ENCODE data around the gene ZKSCAN5. TPM values are rescaled to one million over a fixed set of nuclear protein-coding genes. Genes with fewer than 3 reads are reported as not detected.
A peak's percentile ranks its signal among the peaks of the same experiment; 100 is the strongest.

The ZKSCAN5 gene
- total RNA-seq, 2 donors from 2014 or later: 11.5 to 13.3 TPM

GRCh38 chr7:99551767-99552463 lies 47.5 kb downstream of the ZKSCAN5 start, which contains the start of gene FAM200A:
Gene FAM200A (minus strand): TSS chr7:99552114. CDS start chr7:99548407, 3,707 bp downstream.
- peak; percentile 98 to 99 for ATAC-seq
- Mint-ChIP-seq H3K4me1 (ENCODE audit: low read depth in 2 of 2) (peaks cover 19 to 26% of the 10 kb centered on the region in 2 donors), H3K27ac (peak within 1 kb of the TSS; percentile 92), H3K4me3 (peak within 1 kb of the TSS; percentile 95), H3K9me3 (no peaks in the 10 kb centered on the region), H3K36me3 (peaks cover 19% of the 10 kb centered on the region), H3K27me3 (no peaks in the 10 kb centered on the region)
- DNase-seq (ENCODE audit: low spot score): peak; percentile 91

- H3K27me3 Mint-ChIP-seq: no peaks in the 10 kb centered on the region
- H3K4me3 Mint-ChIP-seq: peak overlapping the region; percentile 95
- H3K9me3 Mint-ChIP-seq: no peaks in the 10 kb centered on the region
- peaks cover 27 to 36% of the 10 kb centered on the region in 2 donors for H3K4me1 Mint-ChIP-seq (ENCODE audit: low read depth in 2 of 2)
- H3K27ac Mint-ChIP-seq: no peak overlapping the region
- ATAC-seq (no peak), DNase-seq (ENCODE audit: low spot score) (no peak)
- H3K36me3 Mint-ChIP-seq: peaks cover 21% of the 10 kb centered on the region
These were observed 48.6 kb downstream of the ZKSCAN5 start for GRCh38 chr7:99553039-99553438.

GRCh38 chr7:99554939-99555338 lies 50.5 kb downstream of the ZKSCAN5 start:
- no peak for DNase-seq (ENCODE audit: low spot score)
- H3K36me3 Mint-ChIP-seq: peaks cover 19% of the 10 kb centered on the region
- H3K9me3 Mint-ChIP-seq: no peaks in the 10 kb centered on the region
- H3K27ac Mint-ChIP-seq: no peak overlapping the region
- H3K27me3 Mint-ChIP-seq: no peaks in the 10 kb centered on the region
- no peak for ATAC-seq
- H3K4me3 Mint-ChIP-seq: no peak overlapping the region
- peaks cover 28 to 38% of the 10 kb centered on the region in 2 donors for H3K4me1 Mint-ChIP-seq (ENCODE audit: low read depth in 2 of 2)

- Mint-ChIP-seq H3K36me3 (peaks cover 29% of the 10 kb centered on the region), H3K4me1 (ENCODE audit: low read depth in 2 of 2) (peaks cover 39 to 49% of the 10 kb centered on the region in 2 donors), H3K27ac (peak overlapping the region; percentile 99 to 100), H3K4me3 (peak overlapping the region; percentile 100), H3K27me3 (no peaks in the 10 kb centered on the region), H3K9me3 (no peaks in the 10 kb centered on the region)
- no peak for ATAC-seq
- DNase-seq (ENCODE audit: low spot score): no peak
These were observed 52.7 kb downstream of the ZKSCAN5 start for GRCh38 chr7:99557196-99557607.

GRCh38 chr7:99557940-99558305 lies 53.5 kb downstream of the ZKSCAN5 start:
- peak overlapping the region; percentile 100 for H3K4me3 Mint-ChIP-seq
- H3K36me3 Mint-ChIP-seq: peaks cover 36% of the 10 kb centered on the region
- peak overlapping the region; percentile 99 to 100 for H3K27ac Mint-ChIP-seq
- peaks cover 43 to 49% of the 10 kb centered on the region in 2 donors for H3K4me1 Mint-ChIP-seq (ENCODE audit: low read depth in 2 of 2)
- DNase-seq (ENCODE audit: low spot score) (no peak), ATAC-seq (peak in 1 of 2 donors; percentile 75)
- no peaks in the 10 kb centered on the region for H3K9me3 Mint-ChIP-seq
- H3K27me3 Mint-ChIP-seq: no peaks in the 10 kb centered on the region

- DNase-seq (ENCODE audit: low spot score) (peak; percentile 94), ATAC-seq (peak; percentile 91 to 95)
- Mint-ChIP-seq H3K27ac (peak within 1 kb of the TSS; percentile 99 to 100), H3K4me1 (ENCODE audit: low read depth in 2 of 2) (peaks cover 40 to 45% of the 10 kb centered on the region in 2 donors), H3K36me3 (peaks cover 35% of the 10 kb centered on the region), H3K27me3 (no peaks in the 10 kb centered on the region), H3K4me3 (peak within 1 kb of the TSS; percentile 100), H3K9me3 (no peaks in the 10 kb centered on the region)
These were observed 54.1 kb downstream of the ZKSCAN5 start, which contains the start of gene ZNF655 for GRCh38 chr7:99558306-99559174. Gene ZNF655 (plus strand): TSS chr7:99558642. CDS start chr7:99560560, 1,918 bp downstream.

GRCh38 chr7:99559175-99559915 lies 54.9 kb downstream of the ZKSCAN5 start:
- Mint-ChIP-seq H3K9me3 (no peaks in the 10 kb centered on the region), H3K27ac (peak overlapping the region; percentile 99 to 100), H3K4me1 (ENCODE audit: low read depth in 2 of 2) (peaks cover 48 to 54% of the 10 kb centered on the region in 2 donors), H3K4me3 (peak overlapping the region; percentile 100), H3K27me3 (no peaks in the 10 kb centered on the region), H3K36me3 (peaks cover 41% of the 10 kb centered on the region)
- ATAC-seq: no peak
- no peak for DNase-seq (ENCODE audit: low spot score)

- peaks cover 49 to 50% of the 10 kb centered on the region in 2 donors for H3K4me1 Mint-ChIP-seq (ENCODE audit: low read depth in 2 of 2)
- H3K27ac Mint-ChIP-seq: peak overlapping the region; percentile 63 to 100
- peaks cover 39% of the 10 kb centered on the region for H3K36me3 Mint-ChIP-seq
- H3K27me3 Mint-ChIP-seq: no peaks in the 10 kb centered on the region
- ATAC-seq: no peak
- no peak for DNase-seq (ENCODE audit: low spot score)
- H3K4me3 Mint-ChIP-seq: peak overlapping the region; percentile 60
- H3K9me3 Mint-ChIP-seq: no peaks in the 10 kb centered on the region
These were observed 56.6 kb downstream of the ZKSCAN5 start for GRCh38 chr7:99560834-99561736.

GRCh38 chr7:99561737-99562051 lies 57.2 kb downstream of the ZKSCAN5 start:
- Mint-ChIP-seq H3K9me3 (no peaks in the 10 kb centered on the region), H3K4me3 (peak overlapping the region; percentile 21), H3K27ac (peak overlapping the region; percentile 20 to 70), H3K27me3 (no peaks in the 10 kb centered on the region), H3K4me1 (ENCODE audit: low read depth in 2 of 2) (peaks cover 50 to 51% of the 10 kb centered on the region in 2 donors), H3K36me3 (peaks cover 39% of the 10 kb centered on the region)
- ATAC-seq: no peak
- no peak for DNase-seq (ENCODE audit: low spot score)

- H3K4me1 Mint-ChIP-seq (ENCODE audit: low read depth in 2 of 2): peaks cover 48 to 49% of the 10 kb centered on the region in 2 donors
- peaks cover 39% of the 10 kb centered on the region for H3K36me3 Mint-ChIP-seq
- ATAC-seq: no peak
- peak overlapping the region; percentile 45 for H3K4me3 Mint-ChIP-seq
- no peak for DNase-seq (ENCODE audit: low spot score)
- H3K27me3 Mint-ChIP-seq: no peaks in the 10 kb centered on the region
- no peaks in the 10 kb centered on the region for H3K9me3 Mint-ChIP-seq
- H3K27ac Mint-ChIP-seq: peak overlapping the region; percentile 20 to 70
These were observed 57.8 kb downstream of the ZKSCAN5 start for GRCh38 chr7:99562114-99562784.

GRCh38 chr7:99562832-99563231 lies 58.4 kb downstream of the ZKSCAN5 start:
- no peaks in the 10 kb centered on the region for H3K27me3 Mint-ChIP-seq
- H3K9me3 Mint-ChIP-seq: no peaks in the 10 kb centered on the region
- H3K4me1 Mint-ChIP-seq (ENCODE audit: low read depth in 2 of 2): peaks cover 42 to 46% of the 10 kb centered on the region in 2 donors
- DNase-seq (ENCODE audit: low spot score) (no peak), ATAC-seq (peak in 1 of 2 donors; percentile 39)
- peak overlapping the region; percentile 20 to 70 for H3K27ac Mint-ChIP-seq
- H3K4me3 Mint-ChIP-seq: peak overlapping the region; percentile 45
- H3K36me3 Mint-ChIP-seq: peaks cover 38% of the 10 kb centered on the region

- Mint-ChIP-seq H3K36me3 (peaks cover 33% of the 10 kb centered on the region), H3K27me3 (no peaks in the 10 kb centered on the region), H3K4me1 (ENCODE audit: low read depth in 2 of 2) (peaks cover 39 to 43% of the 10 kb centered on the region in 2 donors), H3K27ac (peak overlapping the region; percentile 17 to 49), H3K4me3 (no peak overlapping the region), H3K9me3 (no peaks in the 10 kb centered on the region)
- DNase-seq (ENCODE audit: low spot score) (no peak), ATAC-seq (no peak)
These were observed 59.2 kb downstream of the ZKSCAN5 start for GRCh38 chr7:99563650-99564049.

Data from natural killer cell treated with Interleukin-12 subunit alpha and Interleukin-12 subunit beta and Interleukin-15 and Interleukin-18, amount 100 ng/mL, for 72 hours (primary cell).